Trophoblast cell (in vitro differentiated cells and primary cell): ENCODE results near the gene AKAP12.

Experiments
- DNase-seq, 2 donors: peaks; one replicate each; pipeline ENCODE4 v3.0.0-alpha.2; 2016
- H2AFZ ChIP-seq: 2 replicates; pipeline ENCODE4 v1.6.1; 2013; ENCODE audit warnings: low read length, moderate library complexity, mild to moderate bottlenecking; ENCODE audit not compliant: insufficient read depth, poor library complexity
- H2AK5ac ChIP-seq: 2 replicates; pipeline ENCODE4 v1.6.1; 2013; ENCODE audit warnings: mild to moderate bottlenecking, low read length
- H2BK120ac ChIP-seq: 2 replicates; pipeline ENCODE4 v1.6.1; 2013; ENCODE audit warnings: low read length, mild to moderate bottlenecking, moderate library complexity; ENCODE audit not compliant: insufficient read depth, poor library complexity
- H2BK12ac ChIP-seq: 2 replicates; pipeline ENCODE4 v1.6.1; 2013; ENCODE audit warnings: mild to moderate bottlenecking, low read length, moderate library complexity
- H2BK5ac ChIP-seq: 2 replicates; pipeline ENCODE4 v1.6.1; 2013; ENCODE audit warnings: low read length, low read depth, moderate library complexity, mild to moderate bottlenecking; ENCODE audit not compliant: poor library complexity
- H3K14ac ChIP-seq: 2 replicates; pipeline ENCODE4 v1.6.1; 2013; ENCODE audit warnings: mild to moderate bottlenecking, low read length
- H3K18ac ChIP-seq: 2 replicates; pipeline ENCODE4 v1.6.1; 2013; ENCODE audit warnings: mild to moderate bottlenecking, low read length
- H3K23ac ChIP-seq: 2 replicates; pipeline ENCODE4 v1.6.1; 2013; ENCODE audit warnings: low read length
- H3K27ac ChIP-seq: 2 replicates; pipeline ENCODE4 v1.5.1; 2013; ENCODE audit warnings: low read depth, mild to moderate bottlenecking, inconsistent platforms, low read length, moderate library complexity
- H3K27me3 ChIP-seq: 2 replicates; pipeline ENCODE4 v1.6.1; 2013; ENCODE audit warnings: inconsistent platforms, mild to moderate bottlenecking, low read length, moderate library complexity; ENCODE audit not compliant: insufficient read depth
- H3K36me3 ChIP-seq, 2 experiments: 1 replicate in 1 of 2; 2 replicates in 1 of 2; pipeline ENCODE4 v1.6.1; 2013; ENCODE audit warnings: low read length in 2 of 2, mild to moderate bottlenecking in 2 of 2, moderate library complexity in 1 of 2; ENCODE audit not compliant: insufficient read depth in 2 of 2, control insufficient read depth in 1 of 2
- H3K4ac ChIP-seq: 2 replicates; pipeline ENCODE4 v1.6.1; 2013; ENCODE audit warnings: low read depth, mild to moderate bottlenecking, low read length, moderate library complexity
- H3K4me1 ChIP-seq, 2 experiments: 1 replicate in 1 of 2; 2 replicates in 1 of 2; pipeline ENCODE4 v1.6.1; 2013; ENCODE audit warnings: low read length in 2 of 2, mild to moderate bottlenecking in 2 of 2, moderate library complexity in 1 of 2; ENCODE audit not compliant: insufficient read depth in 2 of 2, control insufficient read depth in 1 of 2
- H3K4me2 ChIP-seq: 2 replicates; pipeline ENCODE4 v1.6.1; 2013; ENCODE audit warnings: inconsistent platforms, mild to moderate bottlenecking, low read length, moderate library complexity
- H3K4me3 ChIP-seq: 2 replicates; pipeline ENCODE4 v1.5.1; 2013; ENCODE audit warnings: mild to moderate bottlenecking, low read depth, low read length, inconsistent platforms
- H3K79me1 ChIP-seq: one replicate; pipeline ENCODE4 v1.6.1; 2013; ENCODE audit warnings: low read length
- H3K79me2 ChIP-seq: 2 replicates; pipeline ENCODE4 v1.6.1; 2013; ENCODE audit warnings: low read length, mild to moderate bottlenecking; ENCODE audit not compliant: control insufficient read depth, insufficient read depth, poor library complexity
- H3K9ac ChIP-seq: 2 replicates; pipeline ENCODE4 v1.6.1; 2013; ENCODE audit warnings: mild to moderate bottlenecking, low read length
- H3K9me3 ChIP-seq: 2 replicates; pipeline ENCODE4 v1.6.1; 2013; ENCODE audit warnings: low read depth, mild to moderate bottlenecking, control low read depth, inconsistent platforms, low read length; ENCODE audit not compliant: insufficient read depth
- H4K12ac ChIP-seq: 2 replicates; pipeline ENCODE4 v1.6.1; 2013; ENCODE audit warnings: low read depth, mild to moderate bottlenecking, low read length, moderate library complexity
- H4K8ac ChIP-seq: 2 replicates; pipeline ENCODE4 v1.6.1; 2013; ENCODE audit warnings: low read depth, mild to moderate bottlenecking, low read length, moderate library complexity
- H4K91ac ChIP-seq: one replicate; pipeline ENCODE4 v1.6.1; 2013; ENCODE audit warnings: low read depth, mild to moderate bottlenecking, low read length, moderate library complexity
- WGBS: extraction: QIAGEN DNeasy Blood & Tissue Kit; methylation state at CpG from one replicate; pipeline ENCODE4 v1.1.7; 2013; ENCODE audit warnings: missing lambda C conversion rate; ENCODE audit not compliant: insufficient read length, insufficient coverage; ENCODE audit errors: extremely low coverage; 5-methylcytosine and 5-hydroxymethylcytosine counted together

AKAP12 gene

DNA sequence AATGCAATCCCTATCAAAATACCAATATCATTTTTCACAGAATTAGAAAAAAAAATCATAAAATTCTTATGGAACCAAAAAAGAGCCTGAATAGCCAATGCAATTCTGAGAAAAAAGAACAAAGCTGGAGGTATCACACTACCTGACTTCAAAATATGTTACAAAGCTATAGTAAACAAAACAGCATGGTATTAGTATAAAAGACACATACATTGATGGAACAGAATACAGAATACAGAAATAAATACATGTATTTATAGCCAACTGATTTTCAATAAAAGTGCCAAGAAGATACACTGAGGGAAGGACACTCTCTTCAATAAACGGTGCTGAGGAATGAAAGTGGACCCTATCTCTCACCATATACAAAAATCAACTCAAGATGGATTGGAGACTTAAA is 28.7 kb upstream of the AKAP12 start:
- Histone ChIP-seq H3K27me3 (no peaks in the 10 kb centered on the region), H3K4ac (no peak overlapping the region), H2BK5ac (no peak overlapping the region), H3K18ac (no peak overlapping the region), H2BK12ac (no peak overlapping the region), H3K4me2 (no peak overlapping the region), H4K12ac (no peak overlapping the region), H3K9me3 (peaks cover 1% of the 10 kb centered on the region), H2AK5ac (no peak overlapping the region), H4K8ac (no peak overlapping the region), H3K79me1 (no peaks in the 10 kb centered on the region), H2AFZ (no peak overlapping the region), H3K79me2 (no peaks in the 10 kb centered on the region), H3K36me3 (no peaks in the 10 kb centered on the region), H3K23ac (no peak overlapping the region), H3K14ac (no peak overlapping the region), H4K91ac (no peak overlapping the region), H2BK120ac (no peak overlapping the region), H3K4me1 (no peaks in the 10 kb centered on the region), H3K27ac (no peak overlapping the region), H3K4me3 (no peak overlapping the region), H3K9ac (no peak overlapping the region)
- WGBS: no CpG with 5 or more reads among the region's 1 CpG
- DNase-seq: no peak

DNA sequence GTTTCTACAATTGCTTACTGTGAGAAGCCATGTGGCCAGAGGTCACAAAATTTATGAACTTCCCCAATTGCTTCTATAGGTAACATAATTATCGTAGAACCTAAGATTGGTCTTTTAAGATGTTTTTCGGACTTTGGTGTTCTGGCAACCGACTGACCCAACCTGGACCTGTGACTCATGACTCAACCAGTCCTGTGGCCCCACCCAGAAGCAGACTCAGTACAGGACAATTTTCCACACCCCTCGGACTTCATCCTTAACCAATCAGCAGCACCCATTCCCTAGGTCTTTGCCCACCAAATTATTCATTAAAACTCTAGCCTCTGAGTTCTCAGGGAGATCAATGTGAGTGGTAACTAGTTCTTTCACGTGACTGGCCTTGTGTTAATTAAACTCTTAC is 26.4 kb upstream of the AKAP12 start:
- Histone ChIP-seq H3K27ac (no peak overlapping the region), H3K79me1 (no peaks in the 10 kb centered on the region), H3K4ac (no peak overlapping the region)

DNA sequence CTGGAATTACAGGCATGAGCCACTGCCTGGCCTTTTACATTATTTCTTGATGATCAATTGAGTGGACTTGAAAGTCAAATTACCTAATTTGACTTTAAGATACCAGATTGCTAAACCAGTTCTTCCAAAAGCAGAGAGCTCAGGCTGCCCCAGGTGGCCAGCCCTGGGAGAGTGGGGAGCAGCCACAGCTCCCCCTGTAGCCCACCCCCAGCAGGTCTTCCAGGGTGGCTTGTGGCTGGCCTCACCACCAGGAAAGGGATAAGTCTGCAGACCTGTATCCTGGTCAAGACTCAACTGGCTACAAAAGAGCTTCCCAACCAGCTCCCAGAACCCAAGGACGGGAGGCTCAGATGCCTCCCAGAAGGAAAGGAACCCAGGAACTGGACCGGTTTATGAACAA is 23.8 kb upstream of the AKAP12 start:
- Histone ChIP-seq H3K4me3 (no peak overlapping the region), H2BK120ac (no peak overlapping the region), H3K9ac (no peak overlapping the region), H4K8ac (no peak overlapping the region), H3K4me2 (no peak overlapping the region), H4K12ac (no peak overlapping the region), H3K79me1 (no peaks in the 10 kb centered on the region), H3K4me1 (no peaks in the 10 kb centered on the region), H3K36me3 (no peaks in the 10 kb centered on the region), H3K9me3 (peaks cover 1% of the 10 kb centered on the region), H3K79me2 (no peaks in the 10 kb centered on the region), H4K91ac (no peak overlapping the region), H3K23ac (no peak overlapping the region), H3K27ac (no peak overlapping the region), H2AFZ (no peak overlapping the region), H2BK12ac (no peak overlapping the region), H2AK5ac (no peak overlapping the region), H3K18ac (no peak overlapping the region), H2BK5ac (no peak overlapping the region), H3K14ac (no peak overlapping the region), H3K27me3 (no peaks in the 10 kb centered on the region), H3K4ac (no peak overlapping the region)
- no peak for DNase-seq
- no CpG with 5 or more reads among the region's 2 CpGs for WGBS

More for the DNA sequence above, 26.4 kb upstream of the AKAP12 start:
- Histone ChIP-seq H2BK120ac (no peak overlapping the region), H2BK12ac (no peak overlapping the region), H3K4me1 (no peaks in the 10 kb centered on the region), H2BK5ac (no peak overlapping the region), H3K9ac (no peak overlapping the region), H2AK5ac (no peak overlapping the region), H3K14ac (no peak overlapping the region), H4K8ac (no peak overlapping the region), H4K91ac (no peak overlapping the region), H3K9me3 (peaks cover 1% of the 10 kb centered on the region), H2AFZ (no peak overlapping the region), H3K23ac (no peak overlapping the region), H3K36me3 (no peaks in the 10 kb centered on the region), H3K79me2 (no peaks in the 10 kb centered on the region), H3K4me2 (no peak overlapping the region), H3K4me3 (no peak overlapping the region), H3K18ac (no peak overlapping the region), H4K12ac (no peak overlapping the region), H3K27me3 (no peaks in the 10 kb centered on the region)
- DNase-seq: no peak
- WGBS: no CpG with 5 or more reads among the region's 5 CpGs

DNA sequence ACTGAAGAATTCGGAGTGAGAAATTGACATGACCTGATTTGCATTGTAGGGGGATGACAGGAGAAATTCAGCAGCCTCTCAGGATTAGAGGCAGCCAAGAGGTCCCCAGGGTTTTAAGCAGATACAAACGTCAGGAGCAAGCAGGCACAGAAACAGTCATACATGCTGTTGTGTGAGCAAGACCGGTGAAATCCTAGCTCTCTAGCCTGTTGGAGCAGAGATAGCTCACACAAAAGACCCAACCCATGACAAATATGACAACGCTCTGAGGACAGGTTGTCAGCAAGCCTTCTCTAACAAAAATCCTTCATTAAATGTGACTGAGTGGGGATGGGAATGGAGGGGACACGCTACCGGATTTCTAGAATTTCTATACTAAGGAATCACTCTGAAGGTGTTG is 23.0 kb upstream of the AKAP12 start:
- no CpG with 5 or more reads among the region's 6 CpGs for WGBS
- Histone ChIP-seq H3K36me3 (no peaks in the 10 kb centered on the region), H2AK5ac (no peak overlapping the region), H4K91ac (no peak overlapping the region), H3K23ac (no peak overlapping the region), H3K18ac (no peak overlapping the region), H3K79me1 (no peaks in the 10 kb centered on the region), H3K9ac (no peak overlapping the region), H3K4me1 (no peaks in the 10 kb centered on the region), H3K27ac (no peak overlapping the region), H3K4me3 (no peak overlapping the region), H2BK12ac (no peak overlapping the region), H3K27me3 (no peaks in the 10 kb centered on the region), H3K4ac (no peak overlapping the region), H2BK5ac (no peak overlapping the region), H2BK120ac (no peak overlapping the region), H3K14ac (no peak overlapping the region), H2AFZ (no peak overlapping the region), H4K8ac (no peak overlapping the region), H3K79me2 (no peaks in the 10 kb centered on the region), H3K9me3 (peaks cover 1% of the 10 kb centered on the region), H3K4me2 (no peak overlapping the region), H4K12ac (no peak overlapping the region)
- DNase-seq: no peak
